Raji (cell line): ENCODE results near the gene EEIG1.

Experiments used
- POLR2A ChIP-seq: IDR thresholded peaks from 2 replicates; pipeline ENCODE4 v1.6.1; 2011; ENCODE audit warnings: low read depth, low read length, control low read depth; ENCODE audit not compliant: insufficient read depth

EEIG1 gene

DNA sequence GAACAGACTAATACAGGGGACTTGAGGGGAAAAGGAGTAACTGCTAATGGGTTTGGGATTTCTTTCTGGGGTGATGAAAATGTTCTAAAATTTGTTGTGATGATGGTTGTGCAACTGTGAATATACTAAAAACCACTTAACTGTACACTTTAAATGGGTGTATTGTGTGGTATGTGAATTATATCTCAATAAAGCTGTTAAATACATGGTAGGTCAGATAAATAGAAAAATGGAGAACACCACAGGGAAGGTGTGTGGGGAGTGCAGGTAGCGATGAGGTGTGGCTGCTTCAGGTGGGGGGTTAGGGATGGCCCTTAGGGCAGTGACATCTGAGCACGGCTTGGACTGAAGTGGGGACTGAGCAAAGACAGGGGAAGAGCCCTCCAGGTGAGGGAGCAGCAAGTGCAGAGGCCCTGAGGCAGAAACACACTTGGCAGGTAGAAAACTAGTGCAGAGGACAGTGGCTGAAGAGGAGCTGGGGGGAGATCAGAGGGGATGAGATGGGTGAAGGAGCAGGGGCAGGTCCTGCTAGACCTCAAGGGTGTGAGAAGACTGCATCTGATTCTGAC lies 20.9 kb downstream of the EEIG1 start:
- no peak for TF ChIP-seq POLR2A

DNA sequence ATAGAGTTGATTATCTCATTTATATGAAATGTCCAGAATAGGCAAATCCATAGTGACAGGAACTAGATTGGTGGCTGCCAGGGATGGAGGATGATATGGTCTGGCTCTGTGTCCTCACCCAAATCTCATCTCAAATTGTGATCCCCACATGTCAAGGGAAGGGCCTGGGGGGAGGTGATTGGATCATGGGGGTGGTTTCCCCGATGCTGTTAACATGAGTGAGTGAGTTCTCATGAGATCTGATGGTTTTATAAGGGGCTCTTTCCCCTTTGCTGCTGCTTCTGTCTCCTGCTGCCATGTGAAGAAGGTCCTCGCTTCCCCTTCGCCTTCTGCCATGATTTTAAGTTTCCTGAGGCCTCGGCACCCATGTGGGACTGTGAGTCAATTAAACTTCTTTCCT lies 21.4 kb downstream of the EEIG1 start:
- no peak for TF ChIP-seq POLR2A

DNA sequence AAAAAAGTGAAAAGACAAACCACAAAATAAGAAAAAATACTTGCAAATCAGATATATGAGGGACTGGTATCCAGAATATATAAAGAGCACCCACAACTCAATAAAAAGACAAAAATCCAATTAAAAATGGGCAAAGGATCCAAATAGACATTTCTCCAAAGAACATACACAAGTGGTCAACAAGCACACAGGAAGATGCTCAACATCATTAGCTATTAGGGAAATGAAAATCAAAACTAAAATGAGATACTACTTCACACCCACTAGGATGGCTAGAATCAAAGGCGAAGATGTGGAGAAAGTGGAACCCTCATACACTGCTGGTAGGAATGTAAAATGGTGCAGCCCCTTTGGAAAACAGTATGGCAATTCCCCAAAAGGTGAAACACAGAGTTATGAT lies 22.1 kb downstream of the EEIG1 start:
- no peak for TF ChIP-seq POLR2A

DNA sequence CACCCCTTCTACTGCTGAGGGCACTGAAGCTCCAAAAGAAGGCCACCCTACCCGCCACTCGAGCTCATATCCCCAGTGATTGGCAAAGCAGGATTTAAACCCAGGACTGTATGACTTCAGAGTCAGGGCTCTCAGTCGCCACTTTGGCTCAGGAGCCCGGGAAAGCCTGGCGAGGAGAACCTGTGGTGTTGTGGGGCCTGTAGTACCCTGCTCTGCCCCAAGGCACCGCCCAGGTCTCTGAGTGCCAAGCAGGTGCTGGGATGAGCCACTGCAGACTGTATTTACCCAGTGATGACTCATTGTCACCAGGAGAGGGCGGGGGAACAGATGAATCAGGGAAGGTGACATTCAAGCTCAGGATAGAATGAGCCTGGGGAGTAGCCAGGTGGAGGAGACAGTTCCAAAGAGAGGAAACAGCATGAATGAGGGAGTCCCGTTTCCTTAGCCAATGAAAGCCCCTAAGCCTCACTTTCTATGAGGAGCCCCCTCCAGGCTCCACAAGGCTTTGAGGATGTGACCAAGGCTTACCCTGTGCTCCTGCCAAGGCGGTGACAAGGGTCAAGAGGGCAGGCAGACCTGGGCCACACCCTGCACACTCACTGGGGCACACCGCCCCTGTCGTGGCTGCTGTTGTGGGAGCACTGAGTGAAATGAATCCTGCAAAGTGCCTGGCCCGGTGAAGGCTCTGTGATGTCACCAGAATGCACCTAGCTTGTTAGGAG lies 25.3 kb downstream of the EEIG1 start:
- no peak for TF ChIP-seq POLR2A

DNA sequence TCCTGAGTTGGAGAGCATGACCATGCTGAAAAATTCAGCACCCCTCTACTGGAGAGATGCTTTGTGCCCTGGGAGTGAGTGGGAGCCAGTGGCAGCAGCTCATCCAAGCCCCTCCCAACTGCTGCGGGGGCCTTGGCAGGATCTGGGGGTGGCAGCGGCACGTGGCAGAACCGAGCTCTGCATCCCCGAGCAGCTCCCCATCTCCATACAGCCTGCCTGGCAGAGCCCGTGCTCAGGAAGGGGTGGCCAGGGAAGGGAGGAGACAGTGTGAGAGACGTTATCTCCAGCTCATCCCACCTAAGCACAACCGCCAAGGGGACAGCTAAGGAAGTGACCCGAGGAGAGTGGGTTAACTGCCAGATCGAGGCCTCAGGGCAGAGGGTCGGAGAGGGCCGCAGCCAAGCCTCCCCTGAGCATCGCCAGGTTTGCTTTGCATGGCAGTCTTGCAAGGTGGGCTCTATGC lies 25.9 kb downstream of the EEIG1 start:
- no peak for TF ChIP-seq POLR2A

DNA sequence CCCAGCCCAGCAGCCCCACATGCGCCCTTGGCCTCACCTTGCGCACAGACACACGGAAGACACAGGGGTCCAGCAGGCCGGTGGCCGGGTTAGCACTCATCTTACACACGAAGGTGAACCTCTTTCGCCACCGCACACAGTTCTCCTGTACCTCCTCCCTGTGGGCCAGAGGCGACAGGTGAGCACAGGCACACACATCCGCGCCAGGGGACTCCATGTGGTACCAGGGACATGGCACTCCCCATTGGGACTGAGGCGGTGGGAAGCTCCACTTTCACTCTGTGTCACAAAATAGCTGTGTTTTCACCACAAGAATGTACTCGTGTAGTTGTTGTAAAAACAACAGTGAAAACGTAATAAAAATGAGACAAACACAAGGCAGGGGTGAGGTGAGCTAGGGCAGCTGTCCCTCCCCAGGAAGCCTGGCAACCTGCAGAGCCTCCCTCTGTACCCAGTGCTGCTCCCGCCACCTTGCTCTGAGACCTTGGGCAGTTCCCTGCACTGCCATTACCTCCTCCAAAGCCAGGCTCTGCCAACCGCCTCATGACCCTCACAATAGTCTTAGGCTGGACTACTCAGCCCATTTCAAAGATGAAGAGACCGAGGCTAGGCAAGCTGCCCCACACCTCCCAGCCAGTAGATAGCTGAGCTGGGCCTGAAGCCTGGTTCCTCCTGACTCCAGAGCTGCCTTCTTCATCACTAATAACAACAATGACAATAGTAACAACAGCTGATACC lies 26.9 kb downstream of the EEIG1 start:
- TF ChIP-seq POLR2A = no peak

DNA sequence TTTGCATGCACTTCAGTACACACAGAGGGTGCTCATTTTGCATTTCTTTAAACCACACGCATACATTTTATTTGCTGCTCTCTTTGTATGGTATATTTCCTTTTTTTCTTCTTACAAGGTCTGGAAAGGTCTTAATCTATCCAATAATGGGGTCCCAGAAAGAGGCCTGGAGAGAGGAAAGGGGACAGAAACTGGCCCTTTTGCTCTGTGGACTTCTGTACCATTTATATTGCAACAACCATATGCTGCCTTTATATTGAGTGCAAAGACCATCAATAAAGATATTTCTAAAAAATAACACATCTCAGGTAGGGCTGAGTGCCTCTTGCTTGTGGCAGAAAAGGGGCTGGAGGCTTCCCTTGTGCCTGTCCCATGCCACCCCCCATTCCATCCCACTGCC lies 27.6 kb downstream of the EEIG1 start:
- no peak for TF ChIP-seq POLR2A

DNA sequence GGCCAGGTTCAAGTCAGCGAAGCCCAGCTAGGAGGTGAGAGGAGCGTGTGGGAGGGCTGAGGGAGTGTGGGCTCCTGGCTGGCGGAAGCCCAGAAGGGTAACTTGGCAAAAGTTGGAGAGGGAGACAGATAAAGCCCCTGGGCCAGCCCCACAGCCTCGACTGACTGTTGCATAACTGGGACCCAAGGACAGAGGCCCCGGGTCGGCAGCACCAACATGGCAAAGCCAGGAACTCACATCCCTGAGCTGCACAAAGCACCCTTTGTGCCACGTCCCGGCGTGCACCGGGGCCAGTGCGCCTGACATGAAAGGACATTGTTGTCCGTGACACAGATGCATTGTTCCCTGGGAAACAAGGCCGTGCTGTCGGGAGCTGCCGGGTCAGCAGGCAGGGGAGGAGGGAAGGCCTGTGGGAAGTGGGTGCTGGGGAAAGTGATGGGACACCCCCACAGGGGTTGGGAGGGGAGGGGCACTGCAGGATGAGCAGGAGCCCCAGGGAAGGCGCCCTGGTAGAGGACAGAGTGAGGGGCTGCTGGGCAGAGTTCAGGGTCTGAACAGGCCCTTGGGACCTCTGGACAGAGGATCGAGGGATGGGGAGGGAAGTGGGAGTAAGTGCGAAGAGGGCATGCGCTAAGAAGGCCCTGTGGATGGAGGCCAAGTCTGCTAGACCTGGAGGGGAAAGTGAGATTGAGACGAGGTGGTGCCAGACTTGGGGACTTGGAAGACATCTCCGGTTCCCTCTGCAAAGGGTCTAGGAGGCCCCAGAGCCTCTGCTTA lies 30.1 kb downstream of the EEIG1 start:
- no peak for TF ChIP-seq POLR2A

DNA sequence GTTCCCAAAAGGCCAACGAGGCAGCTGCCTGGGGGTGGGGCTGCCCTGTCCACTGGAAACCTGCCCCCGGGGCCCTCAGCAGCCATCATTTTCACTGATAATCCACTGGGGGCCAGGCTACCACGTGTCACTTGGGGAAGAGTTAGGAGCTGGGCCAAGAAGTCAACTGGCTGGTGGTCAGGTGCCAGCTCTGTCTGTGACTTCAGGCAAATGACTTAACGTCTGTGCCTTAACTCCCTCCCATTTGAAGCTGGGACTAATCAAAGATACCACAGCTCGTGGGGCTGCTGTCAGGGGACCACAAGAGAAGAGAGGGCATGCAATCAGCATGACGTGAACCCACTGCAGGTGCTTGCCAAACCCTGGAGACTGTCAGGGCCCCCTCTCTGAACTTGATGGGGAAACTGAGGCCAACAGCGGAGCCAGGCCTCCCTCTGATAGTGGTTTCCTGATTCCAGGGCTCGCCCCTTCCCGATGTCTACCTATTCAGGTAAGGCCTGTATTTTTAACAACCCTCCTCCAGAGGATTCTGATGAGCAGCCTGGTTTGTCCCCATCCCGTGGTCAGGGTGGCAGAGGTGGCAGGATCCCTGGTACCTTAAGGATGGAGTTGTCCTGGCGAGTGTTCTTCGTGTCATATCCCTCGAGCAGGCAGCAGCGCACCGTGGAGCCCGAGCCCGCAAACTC lies 30.8 kb downstream of the EEIG1 start:
- no peak for TF ChIP-seq POLR2A

DNA sequence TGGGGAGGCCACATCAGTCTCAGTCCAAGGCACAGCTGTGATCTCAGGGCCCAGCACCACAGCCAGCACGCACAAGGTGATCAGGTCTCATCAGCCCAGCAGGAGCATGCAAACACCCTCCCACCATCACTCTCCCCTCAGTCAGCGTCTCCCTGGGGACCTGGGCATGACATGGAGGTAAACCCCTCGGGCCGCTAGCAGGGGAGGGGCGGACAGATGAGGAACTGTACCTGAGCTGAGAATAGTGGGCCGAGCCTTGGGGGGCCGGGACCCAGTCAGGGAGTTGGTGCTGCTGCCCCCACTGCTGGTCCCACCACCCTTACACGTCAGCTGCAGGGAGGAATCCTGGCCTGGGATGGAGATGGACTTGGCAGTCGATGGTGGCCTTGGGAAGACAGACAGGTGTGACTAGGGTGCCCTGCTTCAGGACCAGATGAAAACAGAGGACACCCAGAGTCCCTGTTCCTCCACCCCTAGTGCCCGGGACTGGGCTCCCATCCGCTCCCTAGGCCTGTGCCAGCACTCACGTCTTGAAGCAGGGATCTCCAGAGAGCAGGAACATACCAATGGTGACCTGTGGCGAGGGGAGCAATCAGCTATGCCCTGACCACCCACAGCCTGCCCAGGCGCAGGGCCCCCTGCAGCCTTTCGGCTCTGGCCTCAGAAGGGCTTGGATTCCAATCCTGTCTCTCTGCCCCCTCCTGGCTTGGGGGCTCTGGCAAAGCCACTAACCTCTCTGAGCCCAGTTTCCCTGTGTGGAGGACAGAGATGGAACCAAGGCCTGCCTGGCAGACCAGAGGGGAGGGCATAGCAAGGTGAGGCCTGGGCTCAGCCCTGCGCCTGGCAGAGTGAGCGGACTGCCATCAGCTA lies 32.7 kb downstream of the EEIG1 start:
- TF ChIP-seq POLR2A = no peak

DNA sequence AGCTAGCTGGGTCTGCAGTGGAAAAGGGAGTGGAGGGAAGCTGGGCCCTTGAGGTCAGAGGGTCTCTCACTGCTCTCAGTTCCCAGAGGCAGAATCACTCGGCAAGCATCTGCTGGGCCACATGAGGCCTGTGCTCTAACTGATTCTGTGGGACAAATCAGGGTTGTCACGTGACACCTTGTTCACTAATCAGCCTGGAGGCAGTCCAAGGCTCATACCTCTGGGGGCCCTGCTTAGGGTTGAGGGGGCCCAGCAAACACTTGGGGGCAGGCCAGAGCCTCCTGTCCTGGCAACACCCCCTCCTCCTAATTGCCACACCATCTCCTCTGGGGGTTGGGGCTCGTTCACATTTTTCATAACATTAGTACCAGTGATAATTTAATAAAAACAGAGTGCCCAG lies 34.1 kb downstream of the EEIG1 start:
- TF ChIP-seq POLR2A = no peak

DNA sequence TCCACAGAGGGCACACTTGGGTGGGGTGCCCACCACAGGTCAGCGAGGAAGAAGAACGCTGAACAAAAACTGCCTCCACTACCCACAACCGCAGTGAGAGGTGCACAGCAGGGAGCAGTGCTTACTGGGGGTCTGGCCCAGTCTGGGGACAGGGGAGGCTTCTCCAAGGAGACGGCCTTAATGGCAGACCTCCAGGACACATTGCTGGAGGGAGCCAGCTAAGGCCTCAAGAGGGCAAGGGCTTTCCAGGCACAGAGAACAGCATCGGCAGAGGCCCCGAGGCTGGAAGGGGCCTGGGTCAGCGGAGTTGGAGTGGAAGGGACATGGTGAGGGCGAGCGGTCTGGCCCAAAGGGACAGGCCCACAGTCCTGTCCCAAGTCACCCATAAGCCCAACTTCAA lies 34.8 kb downstream of the EEIG1 start:
- TF ChIP-seq POLR2A = no peak

DNA sequence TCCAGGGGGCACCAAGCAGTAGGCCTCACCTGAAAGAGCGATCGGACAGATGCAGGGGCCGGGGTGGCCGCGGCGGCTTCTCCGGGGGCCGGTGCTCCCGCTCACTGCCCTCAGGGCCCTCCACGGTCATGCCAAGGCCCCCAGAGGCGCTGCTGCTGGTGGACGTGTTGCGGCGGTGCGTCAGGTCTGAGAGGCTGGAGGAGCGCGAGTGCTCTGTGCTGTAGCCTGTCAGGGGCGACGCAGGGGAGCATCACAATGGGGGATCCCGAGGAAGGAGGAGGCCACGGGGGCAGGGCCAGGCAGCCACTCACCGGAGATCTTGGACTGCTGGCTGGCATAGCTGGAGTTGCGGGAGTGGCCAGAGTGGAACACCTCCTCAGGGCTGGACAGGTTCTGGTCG lies 35.5 kb downstream of the EEIG1 start:
- TF ChIP-seq POLR2A = no peak
